GM21737 (cell line): Measurements from ENCODE around the gene ZNF483.
"Not testable (repeated sequence)": the region's sequence is repeated elsewhere in the genome, so short reads cannot be mapped to it uniquely, and the experiment has no call there.

Experiments
- ATAC-seq: cut with Tn5 transposase; IDR thresholded peaks from one replicate; pipeline ENCODE4 v1.9.1; 2021; ENCODE audit warnings: mild to moderate bottlenecking, moderate library complexity; ENCODE audit not compliant: unreplicated experiment

Gene ZNF483

DNA sequence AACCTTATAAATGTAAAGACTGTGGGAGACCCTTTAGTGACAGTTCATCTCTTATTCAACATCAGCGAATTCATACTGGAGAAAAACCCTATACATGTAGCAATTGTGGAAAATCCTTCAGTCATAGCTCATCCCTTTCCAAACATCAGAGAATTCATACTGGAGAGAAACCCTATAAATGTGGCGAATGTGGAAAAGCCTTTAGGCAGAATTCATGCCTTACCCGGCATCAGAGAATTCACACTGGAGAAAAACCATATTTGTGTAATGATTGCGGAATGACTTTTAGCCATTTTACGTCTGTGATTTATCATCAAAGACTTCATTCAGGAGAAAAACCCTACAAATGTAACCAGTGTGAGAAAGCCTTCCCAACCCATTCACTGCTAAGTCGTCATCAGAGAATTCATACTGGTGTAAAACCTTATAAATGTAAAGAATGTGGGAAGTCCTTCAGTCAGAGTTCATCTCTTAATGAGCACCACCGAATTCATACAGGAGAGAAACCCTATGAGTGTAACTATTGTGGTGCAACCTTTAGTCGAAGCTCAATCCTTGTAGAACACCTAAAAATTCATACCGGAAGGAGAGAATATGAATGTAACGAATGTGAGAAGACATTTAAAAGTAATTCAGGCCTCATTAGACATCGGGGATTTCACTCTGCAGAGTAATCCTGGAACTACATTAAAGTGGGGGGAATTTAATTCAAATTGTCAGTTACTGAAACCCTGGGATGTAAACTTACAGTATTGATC is 17.7 kb downstream of the ZNF483 start:
- ATAC-seq, result no peak

DNA sequence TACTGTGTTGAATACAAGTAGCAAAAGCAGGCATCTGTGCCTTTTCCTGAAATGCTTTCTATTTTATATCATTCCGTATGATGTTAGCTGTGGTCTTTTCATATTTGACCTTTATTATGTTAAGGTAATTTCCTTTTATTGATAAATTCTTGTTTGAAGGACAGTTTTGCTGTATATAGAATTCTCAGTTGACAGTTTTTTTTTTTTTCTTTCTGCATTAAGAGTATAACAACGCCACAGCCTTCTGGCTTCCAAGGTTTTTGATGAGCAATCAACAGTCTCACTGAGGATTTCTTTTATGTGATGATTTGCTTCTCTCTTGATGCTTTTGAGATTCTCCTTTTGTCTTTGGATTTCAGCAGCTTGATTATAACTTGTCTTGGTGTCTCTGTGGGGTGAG is 23.6 kb downstream of the ZNF483 start:
- no peak for ATAC-seq

DNA sequence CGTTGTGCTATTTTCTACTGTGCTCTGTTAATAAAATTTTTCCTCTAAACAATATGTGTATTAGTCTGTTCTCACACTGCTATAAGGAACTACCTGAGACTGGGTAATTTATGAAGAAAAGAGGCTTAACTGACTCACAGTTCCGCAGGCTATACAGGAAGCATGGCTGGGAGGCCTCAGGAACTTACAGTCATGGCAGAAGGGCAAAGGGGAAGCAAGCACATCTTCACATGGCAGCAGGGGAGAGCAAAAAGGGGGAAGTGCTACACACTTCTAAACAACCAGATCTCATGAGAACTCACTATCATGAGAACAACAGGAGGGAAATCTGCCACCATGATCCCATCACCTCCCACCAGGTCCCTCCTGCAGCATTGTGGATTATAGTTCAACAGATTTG is 30.4 kb downstream of the ZNF483 start:
- not testable (repeated sequence) for ATAC-seq

DNA sequence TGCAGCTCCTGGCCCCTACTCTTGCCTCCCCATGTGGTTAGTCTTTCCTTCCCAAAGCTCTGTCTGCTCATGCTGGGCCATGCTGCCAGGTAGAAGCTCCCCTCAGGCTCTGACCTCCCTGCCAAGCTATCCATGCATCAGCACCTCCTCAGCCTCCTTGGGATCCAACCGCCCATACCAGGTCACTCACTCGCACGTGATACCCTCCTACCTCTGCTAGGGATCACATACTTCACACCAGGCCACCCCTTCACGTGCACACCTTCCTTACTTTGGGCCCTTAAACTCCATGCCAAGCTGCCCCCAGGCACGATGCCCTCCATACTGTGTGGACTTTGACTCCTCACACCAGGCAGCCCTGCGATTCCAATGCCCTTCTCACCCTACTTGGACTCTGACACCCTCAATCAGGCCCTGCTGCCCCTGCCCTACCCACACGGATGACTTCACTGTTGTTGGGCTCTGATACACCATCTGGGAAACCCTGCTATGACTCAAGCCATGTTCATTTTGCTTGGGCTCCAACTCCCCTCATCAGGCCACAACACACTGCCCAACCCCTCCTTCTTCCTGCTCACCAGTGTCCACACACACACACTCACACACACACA is 34.1 kb downstream of the ZNF483 start:
- ATAC-seq, result no peak

DNA sequence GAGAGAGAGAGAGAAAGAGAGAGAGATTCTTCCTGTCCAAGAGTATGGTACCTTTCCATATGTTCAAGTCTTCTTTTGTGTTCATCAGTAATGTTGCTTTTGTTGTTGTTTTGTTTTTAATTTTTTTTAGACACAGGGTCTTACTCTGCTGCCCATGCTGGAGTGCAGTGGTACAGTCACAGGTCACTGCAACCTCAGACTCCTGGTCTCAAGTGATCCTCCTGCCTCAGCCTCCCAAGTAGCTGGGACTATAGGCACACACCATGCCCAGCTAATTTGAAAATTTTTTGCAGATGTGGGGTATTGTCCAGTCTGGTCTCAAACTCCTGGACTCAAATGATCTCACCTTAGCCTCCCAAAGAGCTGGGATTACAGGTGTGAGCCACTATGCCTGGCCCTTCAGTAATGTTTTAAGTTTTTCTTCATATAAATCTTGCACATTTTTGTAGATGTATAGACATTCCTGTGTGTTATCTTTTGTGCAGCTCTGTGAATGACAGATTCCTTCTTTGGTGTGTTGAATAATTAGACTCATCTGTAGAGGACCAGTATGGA is 36.3 kb downstream of the ZNF483 start:
- no peak for ATAC-seq

DNA sequence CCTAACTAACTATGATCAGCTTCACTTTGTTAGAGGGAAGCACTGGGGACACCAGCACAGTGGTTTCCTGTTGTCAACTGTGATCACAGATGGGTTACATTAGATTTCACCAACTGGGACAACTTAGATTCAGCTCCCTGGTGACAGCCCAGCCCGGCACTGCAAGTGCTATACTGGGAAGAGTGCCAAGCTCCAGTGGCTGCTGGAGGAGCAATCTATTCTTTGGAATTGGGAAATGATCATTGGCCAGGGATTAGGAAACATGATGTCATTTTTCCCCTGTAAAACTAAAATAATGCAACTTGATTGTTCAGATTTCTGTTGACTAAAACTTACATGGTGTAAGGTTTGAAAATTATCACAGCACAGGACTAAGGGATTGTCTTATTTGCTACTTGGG is 41.3 kb downstream of the ZNF483 start:
- ATAC-seq, result no peak

DNA sequence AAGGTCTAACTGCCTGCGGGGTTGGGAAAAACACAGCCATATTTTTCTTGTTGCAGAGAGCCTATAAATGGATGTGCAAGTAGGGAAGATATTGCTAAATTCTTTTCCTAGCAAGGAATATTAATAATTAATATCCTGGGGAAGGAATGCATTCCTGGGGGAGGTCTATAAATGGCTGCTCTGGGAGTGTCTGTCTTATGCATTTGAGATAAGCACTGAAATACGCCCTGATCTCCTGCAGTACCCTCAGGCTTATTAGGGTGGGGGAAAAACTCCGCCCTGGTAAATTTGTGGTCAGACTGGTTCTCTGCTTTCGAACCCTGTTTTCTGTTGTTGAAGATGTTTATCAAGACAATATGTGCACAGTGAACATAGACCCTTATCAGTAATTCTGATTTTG is 43.1 kb downstream of the ZNF483 start:
- not testable (repeated sequence) for ATAC-seq

DNA sequence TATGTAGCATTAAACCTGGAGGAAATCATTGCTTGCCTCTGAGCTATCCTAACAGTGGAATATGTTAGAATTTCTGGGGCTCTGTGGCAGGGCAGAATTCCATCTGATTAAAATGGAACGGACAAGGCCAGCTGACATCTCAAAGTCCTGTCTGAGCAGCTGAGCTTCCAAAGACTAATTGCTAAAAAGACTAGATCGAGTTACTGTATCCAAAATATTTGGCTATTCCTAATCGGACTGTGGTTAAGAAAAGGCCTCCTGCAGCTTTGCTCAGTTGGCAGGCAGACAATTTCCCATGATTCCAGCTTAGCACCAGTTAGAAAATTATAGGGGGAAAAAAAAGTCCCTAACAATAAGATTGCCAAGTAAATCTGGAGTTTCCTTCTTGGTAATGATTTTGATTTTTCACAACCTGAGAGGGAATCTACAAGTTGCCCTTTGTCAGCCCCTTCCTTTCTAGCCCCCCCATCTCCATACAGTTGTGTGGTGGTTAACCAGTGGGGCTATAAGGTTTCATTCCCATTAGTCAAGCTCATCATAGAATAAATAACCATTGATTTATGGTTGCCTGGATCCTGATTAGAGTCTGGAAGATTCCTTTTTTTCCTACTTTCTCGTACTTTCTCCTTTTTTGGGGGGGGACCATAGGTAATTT is 48.1 kb downstream of the ZNF483 start:
- no peak for ATAC-seq

DNA sequence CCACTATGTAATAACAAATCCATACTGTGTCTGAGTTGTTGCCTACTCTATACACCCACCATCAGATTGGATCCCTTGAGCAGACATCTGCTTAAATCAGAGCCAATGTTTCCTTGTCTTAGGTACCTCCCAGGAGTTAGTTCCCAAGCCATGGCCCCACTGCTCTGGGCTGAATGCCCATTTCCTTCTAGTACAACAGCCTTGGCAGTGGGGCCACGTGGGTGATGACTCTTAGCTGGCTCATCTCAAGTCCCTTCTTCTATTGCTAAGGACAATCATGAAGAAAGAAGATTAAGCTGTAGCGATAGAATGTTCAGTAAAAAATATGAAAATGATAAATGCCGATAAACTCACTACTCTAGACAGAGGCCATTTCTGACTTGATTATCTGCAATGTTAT is 57.9 kb downstream of the ZNF483 start:
- ATAC-seq, result no peak

DNA sequence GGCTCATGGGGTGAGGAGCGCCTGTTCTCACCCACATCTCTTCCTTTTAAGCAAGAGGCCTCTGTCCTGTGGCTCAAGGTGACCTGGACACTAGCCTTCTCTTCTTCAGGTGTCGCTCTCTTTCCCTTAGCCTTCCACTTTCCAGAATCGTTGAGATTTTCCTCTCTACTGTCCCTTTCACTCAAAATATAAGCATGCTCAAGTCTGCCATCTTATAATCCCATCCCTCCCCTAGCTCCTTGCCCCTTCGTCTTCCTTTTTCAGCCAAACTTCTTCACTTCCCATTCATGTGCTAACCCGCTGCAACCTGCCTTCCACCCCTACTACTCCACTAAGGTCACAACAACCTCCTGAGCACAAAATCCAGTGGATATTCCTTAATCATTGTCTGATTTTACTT is 61.4 kb downstream of the ZNF483 start:
- no peak for ATAC-seq

DNA sequence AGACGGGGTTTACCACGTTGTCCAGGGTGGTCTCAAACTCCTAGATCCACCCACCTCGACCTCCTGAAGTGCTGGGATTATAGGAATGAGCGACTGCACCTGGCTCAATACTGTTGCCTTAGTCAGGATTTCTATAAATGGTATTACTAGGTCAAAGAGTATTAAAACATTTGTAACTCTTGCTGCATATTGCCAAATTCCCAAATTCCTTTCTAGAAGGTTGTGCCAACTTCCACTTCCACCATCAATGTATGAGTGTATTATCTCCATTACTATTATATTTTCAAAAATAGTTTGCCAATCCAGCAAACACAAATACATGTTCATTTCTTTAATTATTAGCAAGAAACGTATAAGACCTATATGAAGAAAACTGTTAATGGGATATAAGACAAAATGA is 63.9 kb downstream of the ZNF483 start:
- no peak for ATAC-seq

DNA sequence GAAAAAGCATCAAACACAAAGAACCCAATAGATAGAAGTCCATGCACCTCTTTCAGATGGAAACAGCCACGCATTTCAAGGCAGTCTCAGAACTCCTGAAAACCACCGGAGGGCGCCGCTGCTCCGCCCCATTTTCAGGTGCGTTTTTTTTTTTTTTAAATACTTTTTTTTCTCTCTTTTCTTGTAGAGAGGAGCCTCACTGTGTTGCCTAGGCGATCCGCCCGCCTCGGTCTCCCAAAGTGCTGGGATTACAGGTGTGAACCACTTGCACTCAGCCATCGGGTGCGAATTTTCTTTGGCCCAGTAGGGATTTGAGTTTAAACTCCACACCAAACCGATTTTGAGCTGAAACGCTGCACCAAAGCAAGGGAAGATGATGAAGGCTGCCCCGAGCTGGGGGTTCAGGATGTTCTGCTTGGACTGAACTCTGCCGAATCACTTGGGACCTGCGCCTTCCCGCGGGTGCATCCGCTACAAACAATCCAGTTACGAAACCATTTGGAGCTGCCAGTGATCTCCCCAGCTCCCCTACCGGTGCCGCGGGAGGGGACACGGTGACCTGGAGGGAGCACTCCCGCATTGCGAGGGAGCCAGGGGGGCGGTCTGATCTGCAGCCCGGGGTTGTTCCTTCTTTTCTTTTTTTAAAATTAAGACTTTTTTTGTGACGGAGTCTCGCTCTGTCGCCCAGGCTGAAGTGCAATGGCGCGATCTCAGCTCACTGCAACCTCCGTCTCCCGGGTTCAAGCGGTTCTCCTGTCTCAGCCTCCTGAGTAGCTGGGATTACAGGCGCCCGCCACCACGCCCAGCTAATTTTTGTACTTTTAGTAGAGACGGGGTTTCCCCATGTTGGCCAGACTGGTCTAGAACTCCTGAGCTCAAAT is 73.1 kb downstream of the ZNF483 start:
- ATAC-seq, result no peak

DNA sequence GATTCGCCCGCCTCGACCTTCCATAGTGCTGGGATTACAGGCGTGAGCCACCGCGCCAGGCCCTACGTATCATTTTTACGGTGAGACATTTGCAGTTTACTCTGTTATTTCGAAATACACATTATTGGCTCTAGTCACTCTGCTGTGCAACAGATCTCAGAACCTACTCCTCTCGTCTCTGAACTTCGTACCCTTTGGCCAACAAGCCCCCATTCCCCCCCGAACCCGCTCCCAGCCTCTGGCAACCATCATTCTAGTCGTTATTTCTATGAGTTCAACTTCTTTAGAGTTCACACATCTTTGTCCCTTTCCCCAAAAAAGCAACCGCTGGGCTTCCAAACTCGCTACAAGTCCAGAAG is 73.7 kb downstream of the ZNF483 start:
- ATAC-seq, result no peak

DNA sequence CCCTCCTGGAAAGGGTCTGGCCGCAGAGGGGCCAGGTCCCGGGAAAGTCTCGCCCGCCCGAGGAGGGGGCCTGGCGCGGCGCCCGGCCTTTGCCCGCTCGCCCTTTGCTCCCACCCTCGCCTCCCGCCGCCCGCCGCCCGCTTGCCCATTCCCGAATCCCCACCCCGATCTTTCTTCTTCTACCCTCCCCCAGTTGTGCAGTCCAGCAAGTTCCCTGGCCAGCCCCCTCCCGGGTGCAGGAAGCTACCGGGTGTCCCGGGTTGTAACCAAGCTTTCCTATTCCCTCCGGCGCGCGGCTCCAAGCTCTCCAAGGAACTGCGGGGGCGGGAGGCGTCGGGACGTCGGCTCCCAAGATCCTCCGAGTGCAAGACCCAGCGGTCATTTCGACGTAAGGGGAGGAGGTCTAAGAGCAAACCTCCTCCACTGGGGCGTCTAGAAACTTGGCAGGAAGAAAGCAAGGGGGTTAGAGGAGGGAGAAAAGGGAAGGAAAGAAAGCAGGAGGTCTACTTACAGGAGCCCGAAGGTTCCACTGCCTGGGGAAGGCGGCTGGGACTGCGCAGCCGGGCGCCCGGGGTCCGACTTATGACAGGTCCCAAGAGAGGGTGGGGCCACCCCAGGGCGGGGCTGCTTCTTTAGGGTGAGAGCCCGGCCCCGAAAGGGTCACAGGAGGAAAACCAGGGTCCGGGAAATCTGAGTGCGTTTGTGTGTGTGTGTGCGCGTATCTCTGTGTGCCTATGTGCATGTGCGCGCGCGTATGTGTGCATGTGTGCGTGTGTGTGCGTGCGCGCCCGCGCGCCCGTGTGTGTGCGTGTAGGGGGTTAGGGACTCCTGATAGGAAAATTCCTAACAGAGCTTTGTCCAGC is 74.3 kb downstream of the ZNF483 start, which contains the start of gene PTGR1:
Gene PTGR1 (minus strand): TSS at position 556 of the 863 bp plus-strand sequence. CDS start 2,225 bp downstream, outside the sequence.
- ATAC-seq, result no peak

DNA sequence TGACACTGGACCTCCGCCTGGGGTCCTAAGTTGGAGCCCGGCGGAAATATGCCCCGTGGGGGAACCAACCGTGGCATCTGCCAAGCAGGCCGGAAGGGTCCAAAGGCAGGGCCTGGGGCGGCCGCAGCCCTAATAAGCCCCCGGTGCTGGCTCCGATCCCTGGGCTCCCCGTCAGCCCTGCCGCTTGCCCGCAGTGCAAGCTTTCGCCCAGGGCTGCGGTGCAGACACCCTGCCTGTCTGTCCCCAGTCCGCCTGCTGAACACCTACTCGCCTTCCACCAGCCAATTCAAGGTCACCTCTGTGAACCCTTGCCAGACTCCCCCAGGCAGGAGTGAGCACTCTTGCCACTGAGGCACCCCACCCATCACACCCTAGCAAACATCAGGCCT is 75.0 kb downstream of the ZNF483 start:
- ATAC-seq, result no peak

DNA sequence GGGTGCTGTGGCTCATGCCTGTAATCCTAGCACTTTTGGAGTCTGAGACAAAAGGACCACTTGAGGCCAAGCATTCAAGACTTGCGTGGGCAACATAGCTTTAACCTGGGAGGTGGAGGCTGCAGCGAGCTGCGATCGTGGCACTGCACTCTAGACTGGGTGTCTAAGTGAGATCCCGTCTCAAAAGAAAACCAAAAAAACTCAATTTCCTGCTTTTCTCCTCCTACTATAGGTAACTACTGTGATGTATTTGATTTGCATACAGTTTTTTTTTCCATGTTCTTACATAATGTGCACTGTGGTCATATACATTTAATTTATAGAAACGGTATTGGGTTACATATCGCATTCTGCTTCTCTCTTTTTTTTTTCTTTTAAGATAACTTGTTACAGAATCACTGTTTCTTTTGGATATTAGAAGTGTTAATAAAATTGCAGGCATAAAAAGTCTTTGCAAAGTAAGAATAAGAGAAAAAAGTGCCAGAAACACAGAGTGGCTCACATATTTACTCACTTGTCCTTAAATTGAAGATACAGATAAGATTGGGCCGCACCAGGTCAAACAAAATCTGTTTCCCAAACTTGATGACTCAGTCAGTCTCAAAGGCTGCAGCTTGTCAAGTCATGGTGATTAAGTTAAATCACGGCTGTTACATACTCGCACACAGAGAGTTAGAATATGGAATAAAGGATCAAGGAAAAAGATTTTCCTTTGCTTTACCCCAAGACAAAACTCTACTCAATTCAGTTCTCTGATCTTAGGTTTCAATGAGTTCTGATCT is 76.4 kb downstream of the ZNF483 start:
- no peak for ATAC-seq

DNA sequence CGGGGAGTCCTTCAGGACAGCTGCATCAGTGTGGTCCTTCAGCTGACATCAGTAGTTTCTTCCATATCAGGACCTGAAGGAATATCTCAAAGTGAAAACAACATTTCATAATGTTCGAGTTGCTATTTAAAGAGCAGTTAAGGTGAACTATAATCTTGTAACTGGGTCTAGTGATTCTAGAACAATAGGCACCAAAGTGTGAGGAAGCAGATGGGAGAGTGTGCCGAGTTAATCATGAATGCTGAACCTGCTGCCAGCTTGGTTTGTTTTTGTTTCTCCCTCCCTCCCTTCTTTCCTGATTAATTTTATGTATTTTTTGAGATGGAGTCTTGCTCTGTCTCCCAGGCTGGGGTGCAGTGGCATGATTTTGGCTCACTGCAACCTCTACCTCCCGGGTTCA is 78.1 kb downstream of the ZNF483 start:
- ATAC-seq, result no peak

DNA sequence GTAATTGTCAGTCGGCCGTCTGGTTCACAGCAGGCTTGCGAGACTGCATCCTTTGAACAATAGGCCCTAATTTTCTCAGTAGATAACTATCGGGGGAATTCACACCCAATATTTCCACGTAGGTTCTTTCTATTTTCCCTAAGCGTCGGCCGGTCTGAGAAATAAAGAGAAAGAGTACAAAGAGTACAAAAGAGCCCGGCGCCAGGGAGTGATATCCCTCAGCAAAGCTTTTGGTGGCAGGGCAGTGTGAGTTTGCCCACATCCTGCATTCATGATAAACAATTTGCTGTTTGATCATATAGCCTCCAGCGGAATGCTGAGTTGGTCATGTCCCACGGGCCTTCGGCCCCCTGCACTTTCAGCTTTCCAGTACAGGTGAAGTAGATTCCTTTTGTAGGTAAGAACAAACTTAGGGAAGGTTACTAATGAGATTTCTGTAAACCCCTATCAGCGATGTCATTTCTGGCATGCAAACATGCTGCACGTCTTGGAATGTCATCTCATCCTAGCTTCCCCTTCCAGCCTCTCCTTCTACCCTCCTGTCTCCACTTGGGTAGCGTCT is 79.2 kb downstream of the ZNF483 start:
- no peak for ATAC-seq

DNA sequence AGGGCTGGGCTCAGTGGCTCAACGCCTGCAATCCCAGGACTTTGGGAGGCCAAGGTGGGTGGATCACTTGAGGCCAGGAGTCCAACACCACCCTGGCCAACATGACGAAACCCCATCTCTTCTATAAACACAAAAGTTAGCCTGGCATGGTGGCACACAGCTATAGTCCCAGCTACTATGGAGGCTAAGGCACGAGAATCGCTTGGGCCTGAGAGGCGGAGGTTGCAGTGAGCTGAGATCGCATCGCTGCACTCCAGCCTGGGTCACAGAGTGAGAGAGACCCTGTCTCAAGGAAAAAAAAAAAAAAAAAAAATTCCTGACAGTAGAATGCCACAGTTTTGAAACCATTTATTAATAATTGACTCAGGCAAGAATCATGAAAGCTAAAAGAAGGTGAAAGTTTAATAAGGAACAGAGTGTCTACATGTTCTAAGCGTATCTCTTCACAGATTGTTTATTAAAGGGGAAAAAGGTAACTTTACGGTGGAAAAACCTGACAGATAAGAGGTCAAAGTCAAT is 80.1 kb downstream of the ZNF483 start:
- ATAC-seq, result no peak
